Lung (tissue), 12 donors: ENCODE results near the gene PPP1R2C. TPM values are rescaled to one million over a fixed set of nuclear protein-coding genes. Genes with fewer than 3 reads are reported as not detected.

Experiments
- ATAC-seq: fragments of 200-7000 bp; cut with Tn5 transposase; one replicate; pipeline ENCODE4 v1.9.1; 2020; ENCODE audit warnings: moderate number of reproducible peaks; ENCODE audit not compliant: insufficient read depth, low FRiP score
- DNase-seq, 3 donors: peaks; one replicate each; pipeline ENCODE4 v3.0.0-alpha.2; 2013 to 2017
- H3K27ac ChIP-seq, 2 donors: one replicate each; pipeline ENCODE4 v1.5.1; 2013; ENCODE audit warnings: mild to moderate bottlenecking in 2 of 2, moderate library complexity in 2 of 2, control low read depth in 1 of 2, inconsistent platforms in 1 of 2, low read depth in 1 of 2, low read length in 1 of 2
- H3K27me3 ChIP-seq, 3 donors: one replicate each; pipeline ENCODE4 v1.5.1; 2013; ENCODE audit warnings: low read length in 2 of 3; ENCODE audit not compliant: control insufficient read depth in 3 of 3, insufficient read depth in 3 of 3
- H3K36me3 ChIP-seq, 4 donors: one replicate each; pipeline ENCODE4 v1.5.1; 2013; ENCODE audit warnings: low read length in 4 of 4, mild to moderate bottlenecking in 1 of 4, moderate library complexity in 1 of 4; ENCODE audit not compliant: control insufficient read depth in 4 of 4, insufficient read depth in 4 of 4
- H3K4me1 ChIP-seq, 5 donors: one replicate each; pipeline ENCODE4 v1.5.1; 2013; ENCODE audit warnings: low read length in 5 of 5, mild to moderate bottlenecking in 2 of 5, moderate library complexity in 1 of 5; ENCODE audit not compliant: control insufficient read depth in 5 of 5, insufficient read depth in 5 of 5
- H3K4me3 ChIP-seq: one replicate; pipeline ENCODE4 v1.5.1; 2013; ENCODE audit warnings: mild to moderate bottlenecking, control low read depth, moderate library complexity
- H3K9ac ChIP-seq, 2 donors: one replicate each; pipeline ENCODE4 v1.5.1; 2013; ENCODE audit warnings: low read length in 2 of 2, control low read depth in 1 of 2; ENCODE audit not compliant: insufficient read depth in 1 of 2
- H3K9me3 ChIP-seq, 4 donors: one replicate each; pipeline ENCODE4 v1.5.1; 2013; ENCODE audit warnings: low read length in 3 of 4, mild to moderate bottlenecking in 1 of 4, moderate library complexity in 1 of 4; ENCODE audit not compliant: control insufficient read depth in 4 of 4, insufficient read depth in 3 of 4
- WGBS, 2 donors: extraction: QIAGEN DNeasy Blood & Tissue Kit; methylation state at CpG; one replicate each; pipeline ENCODE4 v1.1.7; 2013; 5-methylcytosine and 5-hydroxymethylcytosine counted together
- polyA plus RNA-seq, 2 donors: library from polyadenylated mRNA; stranded (reverse); fragments of 200-250 nt; gene quantifications; one replicate each; pipeline ENCODE4 v1.2.1, GENCODE V29; 2013
- total RNA-seq, 2 donors: library from RNA; depleted of rRNA in 1 of 2; stranded (reverse); fragments of >200 nt in 1 of 2; gene quantifications; one replicate each; pipeline ENCODE4 v1.2.1, GENCODE V29; 2014 to 2021
- TF ChIP-seq, protein P1 (sequence below): IDR thresholded peaks from 2 replicates; pipeline ENCODE4 v1.5.1; 2012; ENCODE audit warnings: mild to moderate bottlenecking; ENCODE audit errors: control extremely low read depth, extremely low read depth
- donor health status: control.
- donor health status: control.
- donor health status: Bipolar disorder and iron deficiency.
- donor health status: healthy.
- donor health status: DM: yes; HTN: yes; CAD: no.

PPP1R2C gene
- total and polyA plus RNA-seq, 4 donors = not detected

DNA sequence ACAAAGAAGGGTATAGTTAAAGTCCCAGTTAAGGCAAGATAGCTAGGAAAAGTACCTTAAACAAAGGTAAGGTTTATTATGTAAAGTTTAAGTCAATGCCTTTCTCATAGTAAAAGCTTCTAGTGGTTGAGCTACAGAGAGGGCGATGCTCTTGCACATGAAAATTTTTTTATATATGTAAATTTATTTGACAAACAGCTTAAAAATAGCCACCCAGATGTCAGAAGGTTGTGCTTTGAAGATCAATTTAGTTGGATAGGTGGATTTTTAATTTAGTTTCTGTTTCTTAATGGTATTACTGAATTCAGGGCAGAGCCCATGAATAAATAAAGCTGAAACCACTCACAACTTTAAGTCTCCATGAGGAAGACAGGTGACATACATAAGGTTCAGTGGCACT, 29.4 kb upstream of the PPP1R2C start:
- no peak overlapping the region for H3K9ac ChIP-seq
- TF ChIP-seq, protein P1, sequence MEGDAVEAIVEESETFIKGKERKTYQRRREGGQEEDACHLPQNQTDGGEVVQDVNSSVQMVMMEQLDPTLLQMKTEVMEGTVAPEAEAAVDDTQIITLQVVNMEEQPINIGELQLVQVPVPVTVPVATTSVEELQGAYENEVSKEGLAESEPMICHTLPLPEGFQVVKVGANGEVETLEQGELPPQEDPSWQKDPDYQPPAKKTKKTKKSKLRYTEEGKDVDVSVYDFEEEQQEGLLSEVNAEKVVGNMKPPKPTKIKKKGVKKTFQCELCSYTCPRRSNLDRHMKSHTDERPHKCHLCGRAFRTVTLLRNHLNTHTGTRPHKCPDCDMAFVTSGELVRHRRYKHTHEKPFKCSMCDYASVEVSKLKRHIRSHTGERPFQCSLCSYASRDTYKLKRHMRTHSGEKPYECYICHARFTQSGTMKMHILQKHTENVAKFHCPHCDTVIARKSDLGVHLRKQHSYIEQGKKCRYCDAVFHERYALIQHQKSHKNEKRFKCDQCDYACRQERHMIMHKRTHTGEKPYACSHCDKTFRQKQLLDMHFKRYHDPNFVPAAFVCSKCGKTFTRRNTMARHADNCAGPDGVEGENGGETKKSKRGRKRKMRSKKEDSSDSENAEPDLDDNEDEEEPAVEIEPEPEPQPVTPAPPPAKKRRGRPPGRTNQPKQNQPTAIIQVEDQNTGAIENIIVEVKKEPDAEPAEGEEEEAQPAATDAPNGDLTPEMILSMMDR = no peak
- peaks cover 0 to 5% (median 0%) of the 10 kb centered on the region in 3 donors for H3K27me3 ChIP-seq
- WGBS, 2 donors = 93 to 97% methylated on average over 1 of the region's 1 CpG
- H3K9me3 ChIP-seq = no peaks in the 10 kb centered on the region
- ATAC-seq = no peak
- no peak overlapping the region for H3K4me3 ChIP-seq
- H3K4me1 ChIP-seq = no peaks in the 10 kb centered on the region
- no peak for DNase-seq
- no peaks in the 10 kb centered on the region for H3K36me3 ChIP-seq
- no peak overlapping the region for H3K27ac ChIP-seq

DNA sequence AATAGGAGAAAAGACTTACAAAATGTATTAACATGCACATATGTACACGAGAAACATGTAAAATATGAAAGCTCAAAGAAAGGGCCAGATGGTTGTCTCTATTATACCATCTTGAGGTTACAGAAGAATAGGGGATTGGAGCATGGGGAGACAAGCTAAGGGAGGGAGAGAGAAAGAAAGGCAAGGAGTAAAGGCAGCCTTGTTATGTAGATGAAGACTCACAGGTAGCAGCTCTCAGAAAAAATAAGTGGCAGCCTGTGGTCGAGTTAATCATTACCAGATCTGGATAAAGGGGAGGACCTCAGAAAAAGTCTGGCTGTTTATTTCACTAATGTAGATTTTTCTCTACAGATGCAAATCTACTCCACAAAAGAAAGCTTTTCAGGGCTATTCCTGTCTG, 26.6 kb upstream of the PPP1R2C start:
- H3K9me3 ChIP-seq = peaks cover 0 to 1% (median 0%) of the 10 kb centered on the region in 4 donors
- H3K36me3 ChIP-seq = no peaks in the 10 kb centered on the region
- no peak overlapping the region for H3K27ac ChIP-seq
- TF ChIP-seq, protein P1 = no peak
- 41 to 82% methylated on average over 2 of the region's 2 CpGs for WGBS, 2 donors
- ATAC-seq = no peak
- no peak overlapping the region for H3K9ac ChIP-seq
- H3K4me3 ChIP-seq = no peak overlapping the region
- peak in 1 of 3 donors; percentile 6 for DNase-seq
- no peaks in the 10 kb centered on the region for H3K4me1 ChIP-seq
- peaks cover 0 to 8% (median 0%) of the 10 kb centered on the region in 3 donors for H3K27me3 ChIP-seq

DNA sequence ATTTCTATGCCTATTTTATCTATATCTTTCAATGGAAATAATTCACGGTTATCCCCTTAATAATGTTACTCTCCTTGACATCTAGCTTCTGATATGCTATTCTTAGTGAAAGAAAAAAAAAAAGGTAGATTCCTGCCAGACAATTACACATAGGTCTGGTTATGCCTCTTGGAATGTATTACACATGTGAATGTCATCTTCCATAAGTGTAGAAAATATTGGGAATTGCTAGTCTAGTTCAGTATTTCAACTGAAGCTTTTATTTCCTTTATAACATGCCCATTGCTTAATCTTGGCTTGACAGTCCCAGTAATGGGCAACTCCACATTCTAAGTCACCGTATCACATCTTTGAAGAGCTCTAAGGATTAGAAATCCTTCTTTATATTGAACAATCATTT, 25.4 kb upstream of the PPP1R2C start:
- no peak overlapping the region for H3K9ac ChIP-seq
- TF ChIP-seq, protein P1 = no peak
- no peaks in the 10 kb centered on the region for H3K4me1 ChIP-seq
- no peaks in the 10 kb centered on the region for H3K36me3 ChIP-seq
- no peak overlapping the region for H3K27ac ChIP-seq
- 83 to 88% methylated on average over 2 of the region's 2 CpGs for WGBS, 2 donors
- H3K9me3 ChIP-seq = peaks cover 0 to 3% (median under 1%) of the 10 kb centered on the region in 4 donors
- DNase-seq (no peak), ATAC-seq (no peak)
- H3K27me3 ChIP-seq = peaks cover 0 to 8% (median 0%) of the 10 kb centered on the region in 3 donors
- H3K4me3 ChIP-seq = no peak overlapping the region

DNA sequence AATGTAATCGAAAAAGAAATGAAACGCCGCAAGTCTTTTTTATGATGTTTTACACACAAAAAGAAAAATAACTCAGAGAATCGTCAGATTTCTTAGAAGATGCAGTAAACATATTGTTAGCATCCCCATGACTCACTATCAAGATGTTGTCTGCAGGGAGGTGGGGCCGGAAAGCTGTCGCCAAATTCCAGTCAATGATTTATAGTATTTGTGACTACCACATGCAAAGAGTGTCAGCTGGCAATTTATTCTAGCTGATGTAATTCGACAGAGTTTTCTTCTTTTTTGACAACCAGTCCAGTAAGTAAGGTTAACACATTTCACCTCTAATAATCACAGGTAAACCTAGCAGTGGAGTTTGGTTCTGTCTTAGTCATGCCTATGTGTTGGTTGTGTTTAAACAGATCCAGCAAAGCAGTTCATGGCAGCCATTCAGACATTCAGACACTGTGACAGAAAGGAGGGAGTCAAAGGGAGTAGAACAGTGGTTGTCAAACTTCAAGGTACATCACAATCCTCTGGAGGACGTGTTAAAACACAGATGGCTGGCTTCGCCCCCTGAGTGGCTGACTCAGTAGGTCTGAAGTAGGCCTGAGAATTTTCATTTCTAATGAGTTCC, 19.8 kb upstream of the PPP1R2C start:
- DNase-seq (no peak), ATAC-seq (no peak)
- H3K36me3 ChIP-seq = no peaks in the 10 kb centered on the region
- H3K27me3 ChIP-seq = peaks cover 0 to 4% (median 0%) of the 10 kb centered on the region in 3 donors
- WGBS, 2 donors = 77 to 86% methylated on average over 9 of the region's 9 CpGs
- no peak overlapping the region for H3K4me3 ChIP-seq
- H3K9me3 ChIP-seq = peaks cover 0 to 3% (median under 1%) of the 10 kb centered on the region in 4 donors
- H3K9ac ChIP-seq = no peak overlapping the region
- no peaks in the 10 kb centered on the region for H3K4me1 ChIP-seq
- H3K27ac ChIP-seq = no peak overlapping the region
- TF ChIP-seq, protein P1 = no peak
